ENCODE measurements around the gene NT5C2. TPM values are rescaled to one million over a fixed set of nuclear protein-coding genes. Genes with fewer than 3 reads are reported as not detected.

NT5C2 gene
- total and polyA plus RNA-seq, 2 of the 8 experiments (the other 6 are each of a cell fraction or from before 2014, with no cell fraction given): 35.2 to 106 TPM

DNA sequence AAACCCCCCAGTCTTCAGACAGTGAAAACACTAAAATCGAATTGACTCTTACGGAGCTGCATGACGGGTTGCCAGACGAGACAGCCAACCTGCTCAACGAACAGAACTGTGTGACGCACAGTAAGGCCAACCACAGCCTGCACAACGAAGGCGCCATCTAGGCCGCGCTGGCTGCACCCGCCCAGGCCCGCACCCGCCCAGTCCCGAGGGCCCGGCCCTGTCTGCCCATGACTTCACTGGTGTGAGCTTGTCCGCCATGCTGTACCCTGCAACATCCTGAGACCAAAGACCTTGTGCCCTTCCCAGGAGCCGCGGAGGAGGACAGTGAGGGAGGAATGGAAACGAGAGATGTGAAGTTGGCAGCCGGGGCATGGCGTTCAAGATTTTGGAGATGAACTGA is 116.1 kb downstream of the NT5C2 start (continued):
- TF ChIP-seq CHD1 (IDR thresholded peaks at IDR 0.05; ENCODE audit: low read depth, low read length) (no peak), CTBP2 (IDR thresholded peaks at IDR 0.05; ENCODE audit: borderline replicate concordance, insufficient read depth, insufficient read length, low read length) (no peak), EP300 (IDR thresholded peaks at IDR 0.05; ENCODE audit: borderline replicate concordance in 1 of 2, low read depth in 2 of 2, low read length in 2 of 2) (no peak), TAF7 (optimal IDR thresholded peaks at IDR 0.05; ENCODE audit: borderline replicate concordance, low read depth, low read length) (no peak), CHD2 (IDR thresholded peaks at IDR 0.05; ENCODE audit: low read length) (no peak), JUND (IDR thresholded peaks at IDR 0.05; ENCODE audit: low read length) (no peak), POLR2AphosphoS5 (IDR thresholded peaks at IDR 0.05; ENCODE audit: low read depth, low read length) (no peak), E2F6 (IDR thresholded peaks at IDR 0.05) (no peak), JUN (IDR thresholded peaks at IDR 0.05; ENCODE audit: low read depth, low read length) (no peak), TAF1 (IDR thresholded peaks at IDR 0.05; ENCODE audit: low read depth, low read length) (no peak)
